K562 (cell line): Measurements from ENCODE around the gene SFN. TPM values are rescaled to one million over a fixed set of nuclear protein-coding genes. Genes with fewer than 3 reads are reported as not detected.

Experiments used
- ATAC-seq: fragments of 200-7000 bp; cut with Tn5 transposase; 3 replicates; pipeline ENCODE4 v1.9.1; 2020; ENCODE audit warnings: moderate library complexity
- BruUV-seq: library from RNA; stranded (reverse); fragments of 400-500 nt; replicated peaks from 2 replicates; lab custom pipeline; 2021; lab: Mats Ljungman, UMichigan
- CTCF ChIA-PET: fragments of 300-600 bp; formaldehyde crosslinking; extraction: SDS; loops from one replicate; lab custom pipeline; 2021; ENCODE audit warnings: low intra/inter-chr PET ratio; lab: Yijun Ruan, JAX
- POLR2A ChIA-PET: fragments of 300-600, 350-650 bp; sonication (Branson Sonifier 250); formaldehyde crosslinking; extraction: SDS; loops from one replicate; lab custom pipeline; 2021; ENCODE audit warnings: antibody characterized with exemption, inconsistent platforms; lab: Yijun Ruan, JAX
- DNase-seq, 4 experiments: peaks; one replicate each; pipeline versions ENCODE4 v3.0.0 to v3.0.0-alpha.2; 2011 to 2018; ENCODE audit warnings: low spot score in 3 of 4, mixed read lengths in 3 of 4; ENCODE audit errors: extremely low read depth in 1 of 4
- FAIRE-seq: peaks from 2 replicates; lab custom pipeline; 2011; peaks lifted over from hg19 to GRCh38; lab: Jason Lieb, UNC
- H2AFZ ChIP-seq: 2 replicates; pipeline ENCODE4 v1.6.0; 2011; ENCODE audit warnings: low read depth, low read length, control low read depth, inconsistent platforms
- H3K27ac ChIP-seq: fragments of 200-600 bp; 3 replicates; pipeline ENCODE4 v1.8.0; 2011; ENCODE audit warnings: low read depth, mild to moderate bottlenecking, control low read depth, inconsistent platforms, low read length, moderate library complexity, mixed read lengths; ENCODE audit errors: extremely low read depth
- H3K27me3 ChIP-seq, 2 experiments: fragments of 300-600 bp in 1 of 2; 2 replicates in 1 of 2; 3 replicates in 1 of 2; pipeline versions ENCODE4 v1.6.0 to v1.8.0; 2011; ENCODE audit warnings: inconsistent platforms in 2 of 2, low read length in 2 of 2, mild to moderate bottlenecking in 1 of 2, mixed read lengths in 1 of 2, moderate library complexity in 1 of 2; ENCODE audit not compliant: control insufficient read depth in 2 of 2, insufficient read depth in 2 of 2
- H3K36me3 ChIP-seq: fragments of 300-600 bp; 3 replicates; pipeline ENCODE4 v1.8.0; 2011; ENCODE audit warnings: mild to moderate bottlenecking, low read length, inconsistent platforms; ENCODE audit not compliant: control insufficient read depth, insufficient read depth
- H3K4me1 ChIP-seq, 2 experiments: fragments of 200-600 bp in 1 of 2; replicated peaks in 1 of 2; 2 replicates in 1 of 2; 3 replicates in 1 of 2; pipeline versions ENCODE4 v1.5.1 to v1.8.0; 2011; ENCODE audit warnings: inconsistent platforms in 2 of 2, low read length in 2 of 2, mild to moderate bottlenecking in 1 of 2, mixed read lengths in 1 of 2, moderate library complexity in 1 of 2; ENCODE audit not compliant: control insufficient read depth in 2 of 2, insufficient read depth in 2 of 2
- H3K4me2 ChIP-seq: 2 replicates; pipeline ENCODE4 v1.6.1; 2011; ENCODE audit warnings: low read length, control low read depth, inconsistent platforms, mixed read lengths; ENCODE audit not compliant: insufficient read depth
- H3K4me3 ChIP-seq: fragments of 200-600 bp; sonication (generic), shearing (Covaris generic); 2 replicates; pipeline ENCODE4 v1.5.1; 2016; ENCODE audit warnings: control low read depth, inconsistent platforms
- H3K79me2 ChIP-seq: fragments of 200-600 bp; 3 replicates; pipeline ENCODE4 v1.8.0; 2011; ENCODE audit warnings: low read length, inconsistent platforms; ENCODE audit not compliant: control insufficient read depth, insufficient read depth
- H3K9ac ChIP-seq, 2 experiments: 2 replicates each; pipeline versions ENCODE4 v1.6.0 to v1.6.1; 2011; ENCODE audit warnings: low read depth in 2 of 2, low read length in 2 of 2, control low read depth in 1 of 2, inconsistent platforms in 1 of 2, mild to moderate bottlenecking in 1 of 2, mixed read lengths in 1 of 2; ENCODE audit not compliant: insufficient read depth in 1 of 2
- H3K9me1 ChIP-seq: one replicate; pipeline ENCODE4 v1.6.0; 2011; ENCODE audit warnings: inconsistent platforms, mild to moderate bottlenecking, low read length, moderate library complexity; ENCODE audit not compliant: control insufficient read depth, insufficient read depth
- H3K9me3 ChIP-seq: replicated peaks from 2 replicates; pipeline ENCODE4 v1.5.1; 2011; ENCODE audit warnings: low read depth, low read length, inconsistent platforms; ENCODE audit not compliant: control insufficient read depth, insufficient read depth
- H4K20me1 ChIP-seq: replicated peaks from 2 replicates; pipeline ENCODE4 v1.6.1; 2011; ENCODE audit warnings: low read length, inconsistent platforms, mixed read lengths; ENCODE audit not compliant: control insufficient read depth, insufficient read depth
- ADNP ChIP-seq: fragments of 200-800 bp; sonication (Bioruptor generic); IDR thresholded peaks from 2 replicates; pipeline ENCODE4 v1.6.1; 2016; ENCODE audit warnings: missing genetic modification characterization, missing compliant biosample characterization
- ESRRB ChIP-seq: fragments of 250-450 bp; sonication (Bioruptor Pico); IDR thresholded peaks from 2 replicates; pipeline ENCODE4 v1.5.0; 2020; ENCODE audit warnings: mild to moderate bottlenecking, moderate library complexity, borderline replicate concordance
- MCM5 ChIP-seq: fragments of 450-650 bp; IDR thresholded peaks from 2 replicates; pipeline ENCODE4 v1.6.1; 2016; ENCODE audit warnings: low read depth
- SMAD2 ChIP-seq: fragments of 150-350 bp; IDR thresholded peaks from 2 replicates; pipeline ENCODE4 v1.6.1; 2014; ENCODE audit warnings: low read depth, mild to moderate bottlenecking, low read length
- TRIM28 ChIP-seq: fragments of 450-650 bp; IDR thresholded peaks from 2 replicates; pipeline ENCODE4 v1.6.1; 2017
- ZKSCAN1 ChIP-seq: fragments of 150-350 bp; IDR thresholded peaks from 2 replicates; pipeline ENCODE4 v1.6.1; 2016; ENCODE audit warnings: low read depth, low read length
- WGBS: fragments of 100-300 bp; shearing (Covaris generic); methylation state at CpG from one replicate; pipeline ENCODE4 v1.1.6; 2016; ENCODE audit warnings: low coverage, mixed read lengths; ENCODE audit not compliant: insufficient coverage; ENCODE audit errors: missing lambda C conversion rate; 5-methylcytosine and 5-hydroxymethylcytosine counted together
- in situ Hi-C: fragments of 300-500 bp; cut with MboI; formaldehyde crosslinking; loops from 4 replicates; pipeline ENCODE4 v1.15.0; 2018; ENCODE audit warnings: inconsistent platforms, mixed read lengths
- intact Hi-C: fragments of 100-400 bp; cut with micrococcal nuclease; formaldehyde crosslinking; loops from 2 replicates; pipeline ENCODE4 v1.14.2; 2022
- polyA plus RNA-seq, 8 experiments: library from polyadenylated mRNA; depleted of rRNA in 4 of 8; stranded (reverse) in 5 of 8; unstranded in 3 of 8; fragments of >200 nt; fragmentation: Nextera tagmentation in 2 of 8; fragmentation: Illumina TruSeq in 1 of 8; extraction: Ambion mirVana in 2 of 8; extraction: Trizol in 1 of 8; gene quantifications; 2 replicates each; pipeline versions ENCODE4 v1.2.1 to v1.2.3, GENCODE V29; 2011 to 2014; ENCODE audit warnings: inconsistent platforms in 1 of 8, missing spikeins in 1 of 8
- total RNA-seq, 7 experiments: library from RNA; depleted of rRNA in 6 of 7; stranded (reverse); fragments of >200 nt in 6 of 7; fragmentation: Illumina TruSeq in 2 of 7; extraction: Trizol in 2 of 7; gene quantifications; 2 replicates each; pipeline versions ENCODE4 v1.2.1 to v1.2.3, GENCODE V29; 2011 to 2021; ENCODE audit warnings: low replicate concordance in 1 of 7
- TF ChIP-seq, protein P1 (sequence below), 2 experiments: IDR thresholded peaks; 2 replicates each; pipeline ENCODE4 v1.6.1; 2011; ENCODE audit warnings: borderline replicate concordance in 1 of 2, control low read depth in 1 of 2, low read depth in 1 of 2, low read length in 1 of 2, mild to moderate bottlenecking in 1 of 2, mixed read lengths in 1 of 2, moderate library complexity in 1 of 2; ENCODE audit not compliant: insufficient read depth in 1 of 2, insufficient read length in 1 of 2, poor library complexity in 1 of 2, severe bottlenecking in 1 of 2; ENCODE audit errors: extremely low read depth in 1 of 2
- TF ChIP-seq, protein P2 (sequence below): fragments of 250-450 bp; sonication (Bioruptor Pico); IDR thresholded peaks from 2 replicates; pipeline ENCODE4 v1.5.0; 2020; ENCODE audit warnings: mild to moderate bottlenecking

SFN gene
- total and polyA plus RNA-seq, 9 of the 15 experiments (the other 6 are each of a cell fraction or from before 2014, with no cell fraction given): 0.10 to 3.8 (median 2.0) TPM

DNA sequence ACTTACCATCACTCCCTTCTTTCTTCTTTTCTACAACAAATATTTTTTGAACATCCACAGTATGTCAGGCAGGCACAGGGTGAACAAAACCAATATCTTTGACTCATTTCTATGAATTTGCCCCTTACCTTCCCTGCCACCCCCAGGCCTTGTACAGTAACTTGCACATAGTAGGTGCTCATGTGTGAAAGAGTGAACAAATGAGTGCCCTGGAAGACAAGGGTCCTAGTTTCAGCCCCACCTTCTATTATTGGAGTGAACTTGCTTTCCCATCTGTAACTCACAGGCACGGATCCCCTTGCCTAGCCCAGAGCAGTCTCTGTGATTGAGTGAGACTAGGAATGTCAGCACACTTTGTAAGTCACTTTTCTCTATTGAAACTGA is 23.6 kb upstream of the SFN start:
- BruUV-seq: no TSS peak

DNA sequence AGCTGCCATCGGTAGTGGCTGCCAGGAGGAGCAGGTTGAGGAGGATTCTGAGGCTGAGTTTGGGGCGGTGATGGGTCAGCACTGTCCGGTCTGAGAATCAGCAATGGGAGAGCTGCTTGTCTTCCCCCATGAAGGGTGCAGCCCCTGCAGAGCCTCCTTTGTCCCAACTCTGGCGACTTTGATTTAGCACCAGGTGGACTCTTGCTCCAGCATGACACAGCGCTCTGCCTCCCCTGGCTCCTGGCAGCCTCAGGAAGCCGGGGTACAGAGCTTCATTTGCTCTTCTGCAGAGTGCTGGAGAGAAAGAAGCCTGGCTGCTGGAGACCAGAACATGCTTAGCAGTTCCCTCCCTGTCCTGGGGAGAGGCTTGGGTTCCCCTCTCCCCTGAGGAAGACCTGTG is 23.2 kb upstream of the SFN start:
- POLR2A ChIA-PET: interaction anchor here (0.9 to 1.0 kb wide), 2 partner anchors 13 to 301 kb away, joined by 3 to 4 read pairs; partner anchors contain the start of gene ZDHHC18
- Histone ChIP-seq H3K9ac (peak overlapping the region in 1 of 2 experiments; percentile 43; a peak in 2 of 4 replicates), H3K4me3 (no peak overlapping the region), H3K4me1 (no peaks in the 10 kb centered on the region), H3K36me3 (peaks cover 67% of the 10 kb centered on the region), H3K9me1 (no peaks in the 10 kb centered on the region), H3K27ac (no peak overlapping the region), H3K79me2 (no peaks in the 10 kb centered on the region), H3K4me2 (no peak overlapping the region), H3K27me3 (no peaks in the 10 kb centered on the region), H3K9me3 (no peaks in the 10 kb centered on the region), H4K20me1 (0 out of 2 replicates have a peak, but pooled peaks cover 2% of the 10 kb centered on the region), H2AFZ (no peak overlapping the region)
- in situ Hi-C loops (no loop called here), intact Hi-C loops (no loop called here)
- no peak for TF ChIP-seq TRIM28
- TF ChIP-seq SMAD2: no peak
- TF ChIP-seq ESRRB (CRISPR knock-in tag): no peak
- no peak for TF ChIP-seq ADNP
- TF ChIP-seq MCM5: no peak
- TF ChIP-seq, protein P1, sequence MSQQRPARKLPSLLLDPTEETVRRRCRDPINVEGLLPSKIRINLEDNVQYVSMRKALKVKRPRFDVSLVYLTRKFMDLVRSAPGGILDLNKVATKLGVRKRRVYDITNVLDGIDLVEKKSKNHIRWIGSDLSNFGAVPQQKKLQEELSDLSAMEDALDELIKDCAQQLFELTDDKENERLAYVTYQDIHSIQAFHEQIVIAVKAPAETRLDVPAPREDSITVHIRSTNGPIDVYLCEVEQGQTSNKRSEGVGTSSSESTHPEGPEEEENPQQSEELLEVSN (IDR thresholded peaks at IDR 0.05; ENCODE audit: borderline replicate concordance in 1 of 2, extremely low read depth in 1 of 2, insufficient read depth in 1 of 2, insufficient read length in 1 of 2, low read depth in 1 of 2, low read length in 1 of 2, poor library complexity in 1 of 2, severe bottlenecking in 1 of 2): no peak
- no peak for DNase-seq
- CTCF ChIA-PET: interaction anchor here (0.6 kb wide), 1 partner anchor 195 kb away, joined by 3 read pairs; no protein-coding TSS in a partner anchor
- whole genome bisulfite sequencing: 78% methylated on average over 6 of the region's 6 CpGs
- ATAC-seq: no peak; the same call in 2 of the 3 replicates
- FAIRE-seq: no peak
- no TSS peak for BruUV-seq

More for the DNA sequence above, 23.6 kb upstream of the SFN start:
- H3K9ac ChIP-seq: peak overlapping the region in 1 of 2 experiments; percentile 43; a peak in 1 of 4 replicates
- H2AFZ ChIP-seq: no peak overlapping the region
- WGBS: 89% methylated on average over 1 of the region's 1 CpG
- intact Hi-C loops: no loop called here
- no peak for FAIRE-seq
- no peaks in the 10 kb centered on the region for H3K79me2 ChIP-seq
- TF ChIP-seq, protein P2, sequence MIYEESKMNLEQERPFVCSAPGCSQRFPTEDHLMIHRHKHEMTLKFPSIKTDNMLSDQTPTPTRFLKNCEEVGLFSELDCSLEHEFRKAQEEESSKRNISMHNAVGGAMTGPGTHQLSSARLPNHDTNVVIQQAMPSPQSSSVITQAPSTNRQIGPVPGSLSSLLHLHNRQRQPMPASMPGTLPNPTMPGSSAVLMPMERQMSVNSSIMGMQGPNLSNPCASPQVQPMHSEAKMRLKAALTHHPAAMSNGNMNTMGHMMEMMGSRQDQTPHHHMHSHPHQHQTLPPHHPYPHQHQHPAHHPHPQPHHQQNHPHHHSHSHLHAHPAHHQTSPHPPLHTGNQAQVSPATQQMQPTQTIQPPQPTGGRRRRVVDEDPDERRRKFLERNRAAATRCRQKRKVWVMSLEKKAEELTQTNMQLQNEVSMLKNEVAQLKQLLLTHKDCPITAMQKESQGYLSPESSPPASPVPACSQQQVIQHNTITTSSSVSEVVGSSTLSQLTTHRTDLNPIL (CRISPR knock-in tag): no peak
- peak; percentile 90 for TF ChIP-seq ZKSCAN1
- TF ChIP-seq, all 486 proteins: peak for 1
- Histone ChIP-seq H3K36me3 (peaks cover 67% of the 10 kb centered on the region), H3K4me3 (no peak overlapping the region), H3K27ac (no peak overlapping the region), H3K4me1 (no peaks in the 10 kb centered on the region), H3K9me1 (no peaks in the 10 kb centered on the region), H3K27me3 (no peaks in the 10 kb centered on the region), H3K9me3 (no peaks in the 10 kb centered on the region), H3K4me2 (no peak overlapping the region), H4K20me1 (0 out of 2 replicates have a peak, but pooled peaks cover 2% of the 10 kb centered on the region)
- CTCF ChIA-PET: interaction anchor here (0.6 kb wide), 1 partner anchor 196 kb away, joined by 3 read pairs; no protein-coding TSS in a partner anchor
- DNase-seq (no peak), ATAC-seq (no peak)
- POLR2A ChIA-PET: interaction anchor here (0.6 to 1.1 kb wide), 5 partner anchors 11 to 301 kb away, joined by 3 to 4 read pairs (median 3); partner anchors contain the start of gene ZDHHC18
- in situ Hi-C loops: no loop called here
